ENCODE data around the gene XRCC1. TPM values are rescaled to one million over a fixed set of nuclear protein-coding genes. Genes with fewer than 3 reads are reported as not detected.

Gene XRCC1
- total RNA-seq, 1 experiment from 2014 or later = 40.7 TPM

- Mint-ChIP-seq H3K4me1 (ENCODE audit: low read depth, unreplicated experiment) (no peaks in the 10 kb centered on the region), H3K27me3 (ENCODE audit: insufficient read depth, unreplicated experiment) (no peaks in the 10 kb centered on the region), H3K36me3 (ENCODE audit: insufficient read depth, unreplicated experiment) (peaks cover 28% of the 10 kb centered on the region), H3K9me3 (ENCODE audit: unreplicated experiment) (no peaks in the 10 kb centered on the region), H3K27ac (ENCODE audit: unreplicated experiment) (no peak overlapping the region), H3K4me3 (ENCODE audit: unreplicated experiment) (no peak overlapping the region)
- no peaks in the 10 kb centered on the region for H3K4me1 ChIP-seq
- no TSS peak for BruUV-seq (replicated peaks)
- no peaks in the 10 kb centered on the region for H3K27me3 ChIP-seq (replicated peaks; ENCODE audit: control insufficient read depth, insufficient read depth, low read length)
- TF ChIP-seq CTCF (IDR thresholded peaks at IDR 0.05; ENCODE audit: insufficient read depth in 1 of 2, low read depth in 1 of 2, low read length in 1 of 2, severe bottlenecking in 1 of 2, unreplicated experiment in 1 of 2) = no peak
- intact Hi-C loops (cut with micrococcal nuclease; ENCODE audit: unreplicated experiment) = no loop called here
- POLR2A ChIA-PET = no interaction called here
- no peak for DNase-seq
- H3K36me3 ChIP-seq (ENCODE audit: control insufficient read depth, insufficient read depth, low read length) = peaks cover 2% of the 10 kb centered on the region
- H3K9me3 ChIP-seq = no peaks in the 10 kb centered on the region
- H3K4me3 ChIP-seq (ENCODE audit: low read depth, low read length) = no peak overlapping the region
- CTCF ChIA-PET = no interaction called here
Observed at GRCh38 chr19:43562226-43562697, 13.1 kb downstream of the XRCC1 start.

- CTCF ChIA-PET = interaction anchor here (0.6 kb wide), 1 partner anchor 163 kb away, joined by 3 read pairs; no protein-coding TSS in a partner anchor
Observed at GRCh38 chr19:43561139-43561970, 14.0 kb downstream of the XRCC1 start.

GRCh38 chr19:43560687-43561086 is 14.6 kb downstream of the XRCC1 start:
- Histone ChIP-seq H3K4me3 (ENCODE audit: low read depth, low read length) (no peak overlapping the region), H3K4me1 (no peaks in the 10 kb centered on the region), H3K36me3 (ENCODE audit: control insufficient read depth, insufficient read depth, low read length) (peaks cover 2% of the 10 kb centered on the region), H3K27me3 (replicated peaks; ENCODE audit: control insufficient read depth, insufficient read depth, low read length) (no peaks in the 10 kb centered on the region), H3K9me3 (no peaks in the 10 kb centered on the region)
- no peaks in the 10 kb centered on the region for H3K9me3 Mint-ChIP-seq (ENCODE audit: unreplicated experiment)
- H3K4me3 Mint-ChIP-seq (ENCODE audit: unreplicated experiment) = no peak overlapping the region
- DNase-seq = peak; percentile 54 to 55
- TF ChIP-seq CTCF (IDR thresholded peaks at IDR 0.05; ENCODE audit: insufficient read depth in 1 of 2, low read depth in 1 of 2, low read length in 1 of 2, severe bottlenecking in 1 of 2, unreplicated experiment in 1 of 2) = peak in 1 of 2 experiments; percentile 37
- BruUV-seq (replicated peaks) = no TSS peak
- ChIA-PET POLR2A (no interaction called here), CTCF (interaction anchor here (0.6 to 0.7 kb wide), 2 partner anchors 164 to 179 kb away, joined by 3 read pairs; no protein-coding TSS in a partner anchor)
- H3K27me3 Mint-ChIP-seq (ENCODE audit: insufficient read depth, unreplicated experiment) = no peaks in the 10 kb centered on the region
- no peaks in the 10 kb centered on the region for H3K4me1 Mint-ChIP-seq (ENCODE audit: low read depth, unreplicated experiment)
- intact Hi-C loops (cut with micrococcal nuclease; ENCODE audit: unreplicated experiment) = loop anchor here (2.0 kb wide), 1 partner anchor 34 kb away; no protein-coding TSS in a partner anchor
- no peak overlapping the region for H3K27ac Mint-ChIP-seq (ENCODE audit: unreplicated experiment)
- peaks cover 30% of the 10 kb centered on the region for H3K36me3 Mint-ChIP-seq (ENCODE audit: insufficient read depth, unreplicated experiment)

More at GRCh38 chr19:43561139-43561970, 14.0 kb downstream of the XRCC1 start:
- Histone ChIP-seq H3K4me1 (no peaks in the 10 kb centered on the region), H3K9me3 (no peaks in the 10 kb centered on the region), H3K27me3 (replicated peaks; ENCODE audit: control insufficient read depth, insufficient read depth, low read length) (no peaks in the 10 kb centered on the region), H3K36me3 (ENCODE audit: control insufficient read depth, insufficient read depth, low read length) (peaks cover 2% of the 10 kb centered on the region), H3K4me3 (ENCODE audit: low read depth, low read length) (no peak overlapping the region)
- H3K27me3 Mint-ChIP-seq (ENCODE audit: insufficient read depth, unreplicated experiment) = no peaks in the 10 kb centered on the region
- no TSS peak for BruUV-seq (replicated peaks)
- no peak for TF ChIP-seq CTCF (IDR thresholded peaks at IDR 0.05; ENCODE audit: insufficient read depth in 1 of 2, low read depth in 1 of 2, low read length in 1 of 2, severe bottlenecking in 1 of 2, unreplicated experiment in 1 of 2)
- H3K4me3 Mint-ChIP-seq (ENCODE audit: unreplicated experiment) = no peak overlapping the region
- DNase-seq = no peak
- no peaks in the 10 kb centered on the region for H3K4me1 Mint-ChIP-seq (ENCODE audit: low read depth, unreplicated experiment)
- POLR2A ChIA-PET = no interaction called here
- H3K9me3 Mint-ChIP-seq (ENCODE audit: unreplicated experiment) = no peaks in the 10 kb centered on the region
- H3K36me3 Mint-ChIP-seq (ENCODE audit: insufficient read depth, unreplicated experiment) = peaks cover 28% of the 10 kb centered on the region
- H3K27ac Mint-ChIP-seq (ENCODE audit: unreplicated experiment) = no peak overlapping the region
- intact Hi-C loops (cut with micrococcal nuclease; ENCODE audit: unreplicated experiment) = loop anchor here (2.0 kb wide), 1 partner anchor 33 kb away; no protein-coding TSS in a partner anchor
